GM12878 (cell line): Measurements from ENCODE around the gene SLC25A30. TPM values are rescaled to one million over a fixed set of nuclear protein-coding genes. Genes with fewer than 3 reads are reported as not detected.

Experiments used
- ATAC-seq: fragments of 200-7000 bp; cut with Tn5 transposase; 3 replicates; pipeline ENCODE4 v1.9.1; 2020; ENCODE audit warnings: mild to moderate bottlenecking, moderate library complexity
- BruUV-seq: library from RNA; stranded (reverse); fragments of 400-500 nt; replicated peaks from 2 replicates; lab custom pipeline; 2021; lab: Mats Ljungman, UMichigan
- CTCF ChIA-PET: fragments of 300-600 bp; sonication (Branson Sonifier 250); formaldehyde crosslinking; extraction: SDS; loops from one replicate; lab custom pipeline; 2021; ENCODE audit warnings: inconsistent platforms; lab: Yijun Ruan, JAX
- POLR2A ChIA-PET: fragments of 350-600 bp; formaldehyde crosslinking; extraction: SDS; loops from one replicate; lab custom pipeline; 2021; ENCODE audit warnings: inconsistent platforms; lab: Charles Lee
- RAD21 ChIA-PET: fragments of 300-600 bp; sonication (Branson Sonifier 250); formaldehyde crosslinking; loops from one replicate; lab custom pipeline; 2023; ENCODE audit warnings: antibody characterized with exemption; ENCODE audit not compliant: unreplicated experiment; lab: Charles Lee
- SMC1A ChIA-PET: fragments of 300-600 bp; sonication (Branson Sonifier 250); formaldehyde crosslinking; loops from one replicate; lab custom pipeline; 2023; ENCODE audit not compliant: unreplicated experiment, uncharacterized antibody; lab: Charles Lee
- DNase-seq: peaks from one replicate; pipeline ENCODE4 v3.0.0-alpha.2; 2011; ENCODE audit warnings: low read depth, low spot score
- FAIRE-seq: peaks from 3 replicates; lab custom pipeline; 2011; peaks lifted over from hg19 to GRCh38; lab: Jason Lieb, UNC
- H2AFZ ChIP-seq: 2 replicates; pipeline ENCODE4 v1.6.0; 2011; ENCODE audit warnings: low read depth, low read length, control low read depth; ENCODE audit not compliant: control insufficient read depth
- H3K27ac ChIP-seq: 2 replicates; pipeline ENCODE4 v1.5.1; 2011; ENCODE audit warnings: control low read depth; ENCODE audit not compliant: control insufficient read depth, insufficient read depth
- H3K27me3 ChIP-seq, 2 experiments: replicated peaks in 1 of 2; 2 replicates each; pipeline versions ENCODE4 v1.6.0 to v1.6.1; 2011; ENCODE audit warnings: low read length in 1 of 2; ENCODE audit not compliant: control insufficient read depth in 2 of 2, insufficient read depth in 2 of 2
- H3K36me3 ChIP-seq, 2 experiments: 2 replicates each; pipeline ENCODE4 v1.5.1; 2011; ENCODE audit warnings: low read length in 1 of 2; ENCODE audit not compliant: control insufficient read depth in 2 of 2, insufficient read depth in 2 of 2
- H3K4me1 ChIP-seq: 2 replicates; pipeline ENCODE4 v1.6.1; 2011; ENCODE audit warnings: mild to moderate bottlenecking, low read length, moderate library complexity, mixed read lengths; ENCODE audit not compliant: control insufficient read depth, insufficient read depth
- H3K4me2 ChIP-seq: 2 replicates; pipeline ENCODE4 v1.6.0; 2011; ENCODE audit warnings: control low read depth; ENCODE audit not compliant: control insufficient read depth, insufficient read depth
- H3K4me3 ChIP-seq: fragments of 200-600 bp; sonication (generic); 2 replicates; pipeline ENCODE4 v1.5.1; 2016
- H3K79me2 ChIP-seq: 2 replicates; pipeline ENCODE4 v1.6.0; 2011; ENCODE audit warnings: low read length; ENCODE audit not compliant: control insufficient read depth, insufficient read depth
- H3K9ac ChIP-seq: 2 replicates; pipeline ENCODE4 v1.8.0; 2011; ENCODE audit warnings: low read length, control low read depth, mixed read lengths; ENCODE audit not compliant: control insufficient read depth, insufficient read depth
- H3K9me3 ChIP-seq: replicated peaks from 3 replicates; pipeline ENCODE4 v1.5.1; 2011; ENCODE audit warnings: mild to moderate bottlenecking, low read length; ENCODE audit not compliant: control insufficient read depth, insufficient read depth
- H4K20me1 ChIP-seq: 2 replicates; pipeline ENCODE4 v1.6.0; 2011; ENCODE audit not compliant: control insufficient read depth, insufficient read depth
- BCL11A ChIP-seq: IDR thresholded peaks from 2 replicates; pipeline ENCODE4 v1.6.1; 2011; ENCODE audit warnings: low read depth, low read length
- IRF4 ChIP-seq: IDR thresholded peaks from 2 replicates; pipeline ENCODE4 v1.6.1; 2011; ENCODE audit warnings: low read depth, low read length
- NKRF ChIP-seq: fragments of 450-650 bp; conservative IDR thresholded peaks from 2 replicates; pipeline ENCODE4 v1.6.1; 2017; ENCODE audit warnings: mild to moderate bottlenecking, moderate library complexity
- TCF7 ChIP-seq: IDR thresholded peaks from 2 replicates; pipeline ENCODE4 v1.6.1; 2014; ENCODE audit warnings: antibody characterized with exemption, borderline replicate concordance
- ZBED1 ChIP-seq: IDR thresholded peaks from 2 replicates; pipeline ENCODE4 v1.6.1; 2016; ENCODE audit warnings: borderline replicate concordance
- WGBS: methylation state at CpG from one replicate; pipeline ENCODE4 v1.1.6; 2016; ENCODE audit warnings: low lambda C conversion rate; ENCODE audit not compliant: insufficient replicate concordance, insufficient coverage; ENCODE audit errors: missing lambda C conversion rate; 5-methylcytosine and 5-hydroxymethylcytosine counted together
- in situ Hi-C: fragments of 300-500 bp; cut with MboI; formaldehyde crosslinking; loops from 9 replicates; pipeline ENCODE4 v1.14.3; 2018; ENCODE audit warnings: mixed read lengths
- intact Hi-C: fragments of 100-400 bp; cut with micrococcal nuclease; formaldehyde crosslinking; loops from one replicate; pipeline ENCODE4 v1.14.2; 2022; ENCODE audit not compliant: unreplicated experiment
- polyA plus RNA-seq, 11 experiments: library from polyadenylated mRNA; depleted of rRNA in 4 of 11; unstranded in 6 of 11; stranded (reverse) in 5 of 11; fragments of >200 nt; fragmentation: Nextera tagmentation in 4 of 11; fragmentation: Illumina TruSeq in 1 of 11; extraction: Ambion mirVana in 4 of 11; extraction: Trizol in 1 of 11; gene quantifications; 1 replicate in 1 of 11; 2 replicates in 10 of 11; pipeline versions ENCODE4 v1.2.1 to v1.2.3, GENCODE V29; 2011 to 2016; ENCODE audit warnings: inconsistent platforms in 2 of 11, missing spikeins in 2 of 11, low read depth in 1 of 11
- total RNA-seq, 4 experiments: library from RNA; depleted of rRNA in 3 of 4; stranded (reverse); fragments of >200 nt in 3 of 4; fragmentation: Illumina TruSeq in 1 of 4; extraction: Trizol in 1 of 4; gene quantifications; 2 replicates each; pipeline versions ENCODE4 v1.2.1 to v1.2.3, GENCODE V29; 2013 to 2021

Gene SLC25A30
- total and polyA plus RNA-seq, 10 of the 15 experiments (the other 5 are each of a cell fraction or from before 2014, with no cell fraction given) = 2.4 to 18.0 (median 8.9) TPM

GRCh38 chr13:45369116-45369515 is 49.1 kb downstream of the SLC25A30 start:
- Histone ChIP-seq H3K4me1 (peaks cover 8% of the 10 kb centered on the region), H3K9me3 (no peaks in the 10 kb centered on the region; the same call in 2 of the 3 replicates), H3K27me3 (no peaks in the 10 kb centered on the region), H3K9ac (no peak overlapping the region), H3K79me2 (no peaks in the 10 kb centered on the region), H4K20me1 (no peaks in the 10 kb centered on the region), H3K36me3 (no peaks in the 10 kb centered on the region), H2AFZ (no peak overlapping the region), H3K4me2 (no peak overlapping the region), H3K4me3 (no peak overlapping the region), H3K27ac (no peak overlapping the region)
- BruUV-seq = no TSS peak
- DNase-seq (no peak), FAIRE-seq (no peak), ATAC-seq (no peak)
- intact Hi-C loops = no loop called here
- in situ Hi-C loops = no loop called here
- TF ChIP-seq NKRF (no peak), TCF7 (no peak), ZBED1 (no peak), IRF4 (no peak), BCL11A (no peak)
- ChIA-PET SMC1A (interaction anchor here (0.8 to 2.1 kb wide), 7 partner anchors 15 to 94 kb away, joined by 3 to 6 read pairs (median 3); no protein-coding TSS in a partner anchor), RAD21 (interaction anchor here (0.6 to 2.9 kb wide), 6 partner anchors 21 to 122 kb away, joined by 3 to 15 read pairs (median 4); partner anchors contain the start of gene TPT1), POLR2A (no interaction called here), CTCF (interaction anchor here (0.9 to 6.9 kb wide), 14 partner anchors 12 to 537 kb away, joined by 3 to 70 read pairs (median 10); partner anchors contain the start of gene TPT1)
- 97% methylated on average over 4 of the region's 4 CpGs for WGBS
